Gastrocnemius medialis (tissue), 4 donors: ENCODE data around the gene TTLL1. TPM values are rescaled to one million over a fixed set of nuclear protein-coding genes. Genes with fewer than 3 reads are reported as not detected.

Source experiments
- ATAC-seq, 2 donors: fragments of 150-250 bp; one replicate each; pipeline ENCODE4 v1.9.1; 2016
- DNase-seq, 2 donors: peaks; one replicate each; pipeline ENCODE4 v3.0.0-alpha.2; 2019
- H3K27ac ChIP-seq, 4 donors: fragments of 200-600 bp; sonication (generic); 1 replicate in 1 of 4; 2 replicates in 3 of 4; pipeline ENCODE4 v1.5.1; 2016 to 2018; ENCODE audit warnings: mild to moderate bottlenecking in 2 of 4, moderate library complexity in 1 of 4
- H3K27me3 ChIP-seq, 3 donors: fragments of 200-600 bp; sonication (generic) in 2 of 3; 1 replicate in 1 of 3; 2 replicates in 2 of 3; pipeline versions ENCODE4 v1.5.1 to v1.6.0; 2016 to 2019; ENCODE audit warnings: mild to moderate bottlenecking in 1 of 3, moderate library complexity in 1 of 3
- H3K36me3 ChIP-seq, 2 donors: fragments of 200-600 bp; sonication (generic) in 1 of 2; one replicate each; pipeline ENCODE4 v1.5.1; 2017 to 2018
- H3K4me1 ChIP-seq, 2 donors: fragments of 200-600 bp; sonication (generic) in 1 of 2; one replicate each; pipeline ENCODE4 v1.5.1; 2016 to 2017; ENCODE audit warnings: mild to moderate bottlenecking in 2 of 2
- H3K4me3 ChIP-seq, 4 donors: fragments of 200-600 bp; sonication (generic) in 3 of 4; 1 replicate in 1 of 4; 2 replicates in 3 of 4; pipeline ENCODE4 v1.5.1; 2016 to 2019; ENCODE audit warnings: mild to moderate bottlenecking in 2 of 4
- H3K9me3 ChIP-seq, 3 donors: fragments of 200-600 bp; sonication (generic) in 2 of 3; 1 replicate in 1 of 3; 2 replicates in 2 of 3; pipeline ENCODE4 v1.5.1; 2016 to 2019
- CTCF ChIP-seq, 5 experiments: fragments of 450-650 bp in 3 of 5; fragments of 200-600 bp in 2 of 5; sonication (generic) in 2 of 5; IDR thresholded peaks in 4 of 5; conservative IDR thresholded peaks in 1 of 5; 1 replicate in 4 of 5; 2 replicates in 1 of 5; pipeline ENCODE4 v1.5.1; 2016 to 2019; ENCODE audit warnings: antibody characterized with exemption in 5 of 5, mild to moderate bottlenecking in 3 of 5, moderate library complexity in 3 of 5
- POLR2A ChIP-seq, 2 donors: fragments of 450-650 bp; IDR thresholded peaks; one replicate each; pipeline ENCODE4 v1.6.1; 2017; ENCODE audit warnings: antibody characterized with exemption in 2 of 2, mild to moderate bottlenecking in 2 of 2, moderate library complexity in 2 of 2
- in situ Hi-C, 4 donors: fragments of 200-750 bp; cut with MboI; loops; one replicate each; pipeline versions ENCODE4 v1.15.0 to v1.8.0; 2017; ENCODE audit warnings: low sequenced_read_pairs in 4 of 4
- intact Hi-C: fragments of 100-400 bp; cut with DNase I; formaldehyde crosslinking; loops from one replicate; pipeline ENCODE4 v1.15.1; 2023; ENCODE audit warnings: low total_unique reads
- total RNA-seq, 4 donors: library from RNA; depleted of rRNA; stranded (reverse); fragments of >200 nt; gene quantifications; one replicate each; pipeline versions ENCODE4 v1.1.0 to v1.2.3, GENCODE V29; 2016

Gene TTLL1
- total RNA-seq, 4 donors from 2014 or later, result 1.3 to 2.0 (median 1.8) TPM

- no peak overlapping the region for H3K4me3 ChIP-seq
- no peak for TF ChIP-seq POLR2A (IDR thresholded peaks at IDR 0.05)
- no peak for TF ChIP-seq CTCF (IDR thresholded peaks at IDR 0.05 in 4 of 5, conservative IDR thresholded peaks at IDR 0.05 in 1 of 5)
- H3K36me3 ChIP-seq, result no peaks in the 10 kb centered on the region
- H3K27me3 ChIP-seq, result no peaks in the 10 kb centered on the region
- DNase-seq (no peak), ATAC-seq (no peak)
- no peak overlapping the region for H3K27ac ChIP-seq
- H3K9me3 ChIP-seq, result no peaks in the 10 kb centered on the region
- intact Hi-C loops, result no loop called here
- in situ Hi-C loops, result no loop called here
- H3K4me1 ChIP-seq, result no peaks in the 10 kb centered on the region
These were observed 7.2 kb downstream of the TTLL1 start for GRCh38 chr22:43081968-43082367.

- Histone ChIP-seq H3K27me3 (no peaks in the 10 kb centered on the region), H3K4me1 (no peaks in the 10 kb centered on the region), H3K27ac (no peak overlapping the region), H3K36me3 (no peaks in the 10 kb centered on the region), H3K9me3 (no peaks in the 10 kb centered on the region), H3K4me3 (no peak overlapping the region)
- ATAC-seq (no peak), DNase-seq (no peak)
- in situ Hi-C loops (no loop called here), intact Hi-C loops (no loop called here)
- TF ChIP-seq POLR2A (IDR thresholded peaks at IDR 0.05) (no peak), CTCF (IDR thresholded peaks at IDR 0.05 in 4 of 5, conservative IDR thresholded peaks at IDR 0.05 in 1 of 5) (no peak)
These were observed 8.6 kb downstream of the TTLL1 start for GRCh38 chr22:43080616-43081015.

GRCh38 chr22:43079742-43080141, 9.4 kb downstream of the TTLL1 start:
- Histone ChIP-seq H3K4me1 (no peaks in the 10 kb centered on the region), H3K9me3 (no peaks in the 10 kb centered on the region), H3K27ac (no peak overlapping the region), H3K27me3 (no peaks in the 10 kb centered on the region), H3K4me3 (no peak overlapping the region), H3K36me3 (no peaks in the 10 kb centered on the region)
- in situ Hi-C loops, result no loop called here
- ATAC-seq, result no peak
- no peak for DNase-seq
- intact Hi-C loops, result no loop called here
- TF ChIP-seq CTCF (IDR thresholded peaks at IDR 0.05 in 4 of 5, conservative IDR thresholded peaks at IDR 0.05 in 1 of 5), result no peak
- no peak for TF ChIP-seq POLR2A (IDR thresholded peaks at IDR 0.05)

GRCh38 chr22:43078522-43078921, 10.7 kb downstream of the TTLL1 start:
- H3K4me1 ChIP-seq, result no peaks in the 10 kb centered on the region
- TF ChIP-seq POLR2A (IDR thresholded peaks at IDR 0.05) (no peak), CTCF (IDR thresholded peaks at IDR 0.05 in 4 of 5, conservative IDR thresholded peaks at IDR 0.05 in 1 of 5) (no peak)
- no peaks in the 10 kb centered on the region for H3K9me3 ChIP-seq
- H3K27me3 ChIP-seq, result no peaks in the 10 kb centered on the region
- no peak overlapping the region for H3K27ac ChIP-seq
- H3K36me3 ChIP-seq, result no peaks in the 10 kb centered on the region
- in situ Hi-C loops, result no loop called here
- ATAC-seq (no peak), DNase-seq (no peak)
- H3K4me3 ChIP-seq, result no peak overlapping the region
- intact Hi-C loops, result no loop called here

GRCh38 chr22:43077121-43077877, 11.9 kb downstream of the TTLL1 start:
- H3K9me3 ChIP-seq, result no peaks in the 10 kb centered on the region
- intact Hi-C loops, result no loop called here
- H3K36me3 ChIP-seq, result no peaks in the 10 kb centered on the region
- TF ChIP-seq POLR2A (IDR thresholded peaks at IDR 0.05), result no peak
- no peak for TF ChIP-seq CTCF (IDR thresholded peaks at IDR 0.05 in 4 of 5, conservative IDR thresholded peaks at IDR 0.05 in 1 of 5)
- H3K27me3 ChIP-seq, result no peaks in the 10 kb centered on the region
- ATAC-seq, result no peak
- no peak overlapping the region for H3K4me3 ChIP-seq
- no peak for DNase-seq
- in situ Hi-C loops, result no loop called here
- no peaks in the 10 kb centered on the region for H3K4me1 ChIP-seq
- no peak overlapping the region for H3K27ac ChIP-seq
